KMS-11 (cell line): Measurements from ENCODE around the gene SYNE1.
A peak's percentile ranks its signal among the peaks of the same experiment; 100 is the strongest.

Experiments used
- H2AFZ ChIP-seq: fragments of 200-600 bp; sonication (generic); 2 replicates; pipeline ENCODE4 v1.6.1; 2016; ENCODE audit warnings: antibody characterized with exemption, mixed run types, low read depth
- H3K27ac ChIP-seq: fragments of 200-600 bp; sonication (generic); 2 replicates; pipeline ENCODE4 v1.6.1; 2016; ENCODE audit warnings: mild to moderate bottlenecking, mixed run types
- H3K27me3 ChIP-seq: fragments of 200-600 bp; sonication (generic); 2 replicates; pipeline ENCODE4 v1.6.1; 2017; ENCODE audit warnings: mild to moderate bottlenecking, low read depth, mixed run types, moderate library complexity; ENCODE audit not compliant: insufficient read depth
- H3K36me3 ChIP-seq: fragments of 200-600 bp; sonication (generic); 2 replicates; pipeline ENCODE4 v1.6.1; 2017; ENCODE audit warnings: mild to moderate bottlenecking, mixed run types; ENCODE audit not compliant: insufficient read depth
- H3K4me1 ChIP-seq: fragments of 200-600 bp; sonication (generic); 2 replicates; pipeline ENCODE4 v1.6.1; 2016; ENCODE audit warnings: mild to moderate bottlenecking, low read depth, mixed run types; ENCODE audit not compliant: poor library complexity, severe bottlenecking
- H3K4me2 ChIP-seq: fragments of 200-600 bp; sonication (generic); 2 replicates; pipeline ENCODE4 v1.7.0; 2016; ENCODE audit warnings: mild to moderate bottlenecking, mixed run types
- H3K4me3 ChIP-seq: fragments of 200-600 bp; sonication (generic); IDR thresholded peaks from 2 replicates; pipeline ENCODE4 v1.6.1; 2017; ENCODE audit warnings: low read depth, low read length, mixed read lengths; ENCODE audit not compliant: insufficient read depth
- H3K79me2 ChIP-seq: fragments of 200-600 bp; sonication (generic); 2 replicates; pipeline ENCODE4 v1.6.1; 2016; ENCODE audit warnings: low read depth, mixed run types; ENCODE audit not compliant: insufficient read depth
- H3K9ac ChIP-seq: fragments of 200-600 bp; sonication (generic); 2 replicates; pipeline ENCODE4 v1.6.1; 2016; ENCODE audit warnings: mild to moderate bottlenecking, mixed run types
- H4K20me1 ChIP-seq: fragments of 200-600 bp; sonication (generic); 2 replicates; pipeline ENCODE4 v1.6.1; 2016; ENCODE audit warnings: mild to moderate bottlenecking, mixed run types; ENCODE audit not compliant: insufficient read depth
- TF ChIP-seq, protein P1 (sequence below): fragments of 200-600 bp; sonication (generic); conservative IDR thresholded peaks from 2 replicates; pipeline ENCODE4 v1.6.1; 2017; ENCODE audit warnings: low read depth, mild to moderate bottlenecking, antibody characterized with exemption, low read length, moderate library complexity, mixed read lengths

SYNE1 gene

DNA sequence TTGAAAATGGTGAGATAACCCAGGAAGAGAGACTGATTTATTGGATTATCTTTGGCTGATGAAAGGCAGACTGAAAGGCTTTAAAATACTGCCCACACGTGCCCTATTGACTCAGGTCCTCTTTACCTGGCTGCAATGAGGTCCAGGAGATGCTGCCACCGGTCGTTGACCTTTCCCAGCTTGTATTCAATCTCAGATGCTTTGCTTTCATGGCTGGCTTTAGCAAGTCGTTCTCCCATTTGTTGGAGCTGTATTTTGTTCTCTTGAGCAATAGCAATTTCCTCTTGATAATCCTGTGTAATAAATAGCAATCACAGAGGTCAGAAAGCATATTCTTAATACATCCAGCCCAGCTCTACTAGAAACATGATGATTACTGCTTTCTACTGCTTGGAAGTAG lies 460.9 kb downstream of the SYNE1 start:
- TF ChIP-seq, protein P1, sequence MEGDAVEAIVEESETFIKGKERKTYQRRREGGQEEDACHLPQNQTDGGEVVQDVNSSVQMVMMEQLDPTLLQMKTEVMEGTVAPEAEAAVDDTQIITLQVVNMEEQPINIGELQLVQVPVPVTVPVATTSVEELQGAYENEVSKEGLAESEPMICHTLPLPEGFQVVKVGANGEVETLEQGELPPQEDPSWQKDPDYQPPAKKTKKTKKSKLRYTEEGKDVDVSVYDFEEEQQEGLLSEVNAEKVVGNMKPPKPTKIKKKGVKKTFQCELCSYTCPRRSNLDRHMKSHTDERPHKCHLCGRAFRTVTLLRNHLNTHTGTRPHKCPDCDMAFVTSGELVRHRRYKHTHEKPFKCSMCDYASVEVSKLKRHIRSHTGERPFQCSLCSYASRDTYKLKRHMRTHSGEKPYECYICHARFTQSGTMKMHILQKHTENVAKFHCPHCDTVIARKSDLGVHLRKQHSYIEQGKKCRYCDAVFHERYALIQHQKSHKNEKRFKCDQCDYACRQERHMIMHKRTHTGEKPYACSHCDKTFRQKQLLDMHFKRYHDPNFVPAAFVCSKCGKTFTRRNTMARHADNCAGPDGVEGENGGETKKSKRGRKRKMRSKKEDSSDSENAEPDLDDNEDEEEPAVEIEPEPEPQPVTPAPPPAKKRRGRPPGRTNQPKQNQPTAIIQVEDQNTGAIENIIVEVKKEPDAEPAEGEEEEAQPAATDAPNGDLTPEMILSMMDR: no peak
- no peaks in the 10 kb centered on the region for H3K79me2 ChIP-seq
- no peak overlapping the region for H3K9ac ChIP-seq
- H4K20me1 ChIP-seq: no peaks in the 10 kb centered on the region
- H3K4me1 ChIP-seq: no peaks in the 10 kb centered on the region
- no peak overlapping the region for H3K4me2 ChIP-seq
- H3K27ac ChIP-seq: no peak overlapping the region
- H3K4me3 ChIP-seq: no peak overlapping the region
- no peaks in the 10 kb centered on the region for H3K36me3 ChIP-seq
- no peak overlapping the region for H2AFZ ChIP-seq
- H3K27me3 ChIP-seq: no peaks in the 10 kb centered on the region

GRCh38 chr6:152173957-152174356 lies 463.2 kb downstream of the SYNE1 start:
- Histone ChIP-seq H3K27ac (no peak overlapping the region), H3K4me2 (no peak overlapping the region), H3K9ac (no peak overlapping the region), H3K36me3 (no peaks in the 10 kb centered on the region), H3K4me3 (no peak overlapping the region), H3K27me3 (no peaks in the 10 kb centered on the region), H2AFZ (no peak overlapping the region), H4K20me1 (no peaks in the 10 kb centered on the region), H3K4me1 (no peaks in the 10 kb centered on the region), H3K79me2 (no peaks in the 10 kb centered on the region)
- TF ChIP-seq, protein P1: no peak

- Histone ChIP-seq H3K79me2 (no peaks in the 10 kb centered on the region), H3K4me1 (no peaks in the 10 kb centered on the region), H3K9ac (no peak overlapping the region), H3K4me2 (no peak overlapping the region), H2AFZ (no peak overlapping the region), H3K36me3 (no peaks in the 10 kb centered on the region), H3K27me3 (no peaks in the 10 kb centered on the region), H4K20me1 (no peaks in the 10 kb centered on the region), H3K4me3 (no peak overlapping the region), H3K27ac (no peak overlapping the region)
- TF ChIP-seq, protein P1: no peak
Measured at GRCh38 chr6:152173321-152173720, 463.8 kb downstream of the SYNE1 start.

GRCh38 chr6:152170702-152171667 lies 466.2 kb downstream of the SYNE1 start:
- H3K36me3 ChIP-seq: no peaks in the 10 kb centered on the region
- no peaks in the 10 kb centered on the region for H4K20me1 ChIP-seq
- no peak overlapping the region for H3K9ac ChIP-seq
- TF ChIP-seq, protein P1: no peak
- no peak overlapping the region for H2AFZ ChIP-seq
- H3K79me2 ChIP-seq: no peaks in the 10 kb centered on the region
- 0 out of 2 replicates have a peak overlapping the region, but pooled peaks have one; percentile 3 for H3K4me2 ChIP-seq
- no peaks in the 10 kb centered on the region for H3K4me1 ChIP-seq
- no peak overlapping the region for H3K4me3 ChIP-seq
- H3K27ac ChIP-seq: peak overlapping the region; percentile 38; the same call in 1 of the 2 replicates
- H3K27me3 ChIP-seq: no peaks in the 10 kb centered on the region
